Fibroblast of skin of back (primary cell): ENCODE measurements around the gene CALML3.

Source experiments
- DNase-seq: peaks from one replicate; pipeline ENCODE4 v3.0.0-alpha.2; 2013

Gene CALML3

DNA sequence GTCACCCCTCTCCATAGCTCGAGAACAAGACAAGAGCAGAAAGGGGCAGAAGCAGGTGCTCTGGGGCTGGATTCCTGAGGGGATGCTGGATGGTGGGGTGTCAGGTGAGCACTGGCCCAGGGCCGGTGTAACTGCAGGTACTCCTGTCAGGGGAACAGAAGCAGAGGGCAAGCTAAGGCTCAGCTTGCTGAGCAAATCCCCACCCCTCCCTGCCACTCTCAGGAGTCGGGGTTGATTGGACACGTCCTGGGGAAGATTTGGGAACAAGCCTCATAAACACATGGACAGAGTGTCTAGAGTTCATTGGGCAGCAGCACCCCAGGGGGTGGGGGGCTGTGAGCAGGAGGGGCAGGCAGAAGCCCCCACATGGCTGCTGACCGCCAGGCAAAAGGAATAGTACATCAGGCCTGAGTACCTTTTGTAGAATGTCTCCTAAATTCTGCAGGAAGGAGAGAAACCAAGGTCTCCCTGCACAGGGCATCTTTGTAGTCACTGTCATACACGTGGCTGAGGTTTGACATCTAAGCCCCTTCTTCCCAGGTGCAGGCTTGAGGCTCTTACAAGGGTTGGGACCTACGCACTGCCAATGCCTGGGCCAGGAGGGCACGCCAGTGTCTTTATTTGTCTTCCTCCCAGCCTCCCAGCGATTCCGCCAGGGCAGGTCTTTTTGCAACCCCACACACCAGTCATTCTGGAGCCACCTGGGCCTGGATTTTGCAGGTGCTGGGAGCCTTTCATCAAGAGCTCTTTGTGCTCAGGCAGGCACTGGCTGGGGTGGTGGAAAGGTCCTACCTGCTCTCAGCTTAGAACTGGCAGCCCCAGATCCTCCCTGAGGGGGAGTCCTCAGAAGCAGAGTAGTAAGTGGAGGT lies 2.8 kb downstream of the CALML3 start:
- no peak for DNase-seq

DNA sequence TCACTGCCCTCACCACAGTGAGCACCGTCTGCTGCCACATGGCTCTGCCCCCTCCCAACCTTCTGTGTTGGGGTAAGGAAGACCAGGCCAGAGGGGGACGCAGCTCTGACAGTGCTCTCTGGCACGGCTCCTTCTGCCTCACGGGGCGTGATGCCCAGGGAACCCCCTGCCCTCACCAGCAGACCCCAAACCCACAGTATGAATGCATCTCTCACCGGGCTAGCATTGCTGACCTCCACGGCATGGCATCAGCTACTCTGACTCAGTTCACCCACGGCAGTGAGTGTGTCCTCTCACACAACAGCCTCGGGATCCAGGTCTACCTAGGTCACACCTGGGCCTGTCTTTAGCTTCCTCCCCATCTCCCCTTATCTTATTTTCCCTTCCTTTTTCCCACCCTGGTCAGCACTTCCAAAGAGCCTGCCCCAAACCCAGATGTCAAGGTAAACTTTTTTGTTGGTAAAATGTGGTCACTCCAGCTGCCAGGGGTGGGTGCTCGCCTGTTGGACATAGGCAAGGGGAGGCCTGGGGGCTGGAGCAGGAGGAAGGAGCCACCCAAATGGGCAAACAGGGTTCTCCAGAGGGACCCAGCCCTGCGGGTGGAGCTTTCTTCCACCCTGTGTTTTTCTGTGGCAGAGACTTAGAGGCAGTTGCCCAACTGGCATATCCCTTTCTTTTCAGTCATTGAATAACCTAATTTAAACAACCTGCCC lies 4.4 kb downstream of the CALML3 start:
- no peak for DNase-seq

DNA sequence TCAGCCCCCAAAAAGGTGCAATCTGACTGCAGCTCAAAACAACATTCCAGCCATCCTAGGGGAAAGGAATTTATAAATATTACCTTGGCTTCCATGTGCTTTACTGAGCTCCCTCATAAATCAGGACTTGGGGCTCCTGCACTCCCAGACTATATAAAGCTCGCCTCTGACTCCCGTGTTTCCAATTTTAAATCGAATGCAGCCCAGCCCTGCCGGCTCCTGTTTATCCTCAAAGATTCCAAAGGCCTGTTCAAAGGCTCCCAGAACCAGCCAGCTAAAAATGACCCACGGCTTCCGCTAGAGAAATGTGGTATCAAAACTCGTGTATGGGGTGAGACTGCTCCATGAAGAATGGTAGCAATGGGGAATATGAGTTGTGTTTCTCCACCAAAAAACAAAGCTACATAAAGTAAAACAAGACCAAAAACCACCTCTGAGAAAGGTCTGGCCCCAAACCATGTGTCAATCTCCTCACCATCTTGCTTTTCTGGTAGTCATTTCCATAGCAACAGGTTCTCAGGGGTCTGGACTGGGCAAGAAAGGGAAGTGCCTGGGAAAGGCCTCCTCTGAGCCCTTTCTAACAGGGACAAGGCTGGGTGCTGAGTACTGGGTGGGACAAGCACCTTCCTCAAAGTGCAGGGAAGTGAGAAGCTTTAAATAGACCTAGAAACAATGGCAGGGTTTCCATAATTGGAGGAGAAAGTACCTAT lies 5.1 kb downstream of the CALML3 start:
- no peak for DNase-seq

DNA sequence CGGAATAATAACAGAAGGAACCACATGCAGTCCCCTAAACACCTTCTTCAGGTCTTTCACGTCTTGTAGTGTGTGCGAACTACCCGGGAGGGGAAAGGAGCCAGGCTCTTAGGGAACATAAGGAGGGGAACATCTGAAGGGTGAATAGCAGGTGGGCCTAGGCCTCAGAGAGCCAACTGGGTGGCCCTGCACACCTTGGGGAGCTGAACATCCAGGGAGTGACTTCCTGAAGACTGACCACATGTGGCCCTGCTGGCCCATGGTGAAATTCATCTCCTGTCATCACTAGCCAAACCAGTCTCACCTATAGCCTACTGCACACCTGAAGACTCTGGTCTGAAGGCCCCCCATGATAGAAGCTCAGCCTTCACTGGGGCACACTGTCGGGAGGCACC lies 5.6 kb downstream of the CALML3 start:
- no peak for DNase-seq

DNA sequence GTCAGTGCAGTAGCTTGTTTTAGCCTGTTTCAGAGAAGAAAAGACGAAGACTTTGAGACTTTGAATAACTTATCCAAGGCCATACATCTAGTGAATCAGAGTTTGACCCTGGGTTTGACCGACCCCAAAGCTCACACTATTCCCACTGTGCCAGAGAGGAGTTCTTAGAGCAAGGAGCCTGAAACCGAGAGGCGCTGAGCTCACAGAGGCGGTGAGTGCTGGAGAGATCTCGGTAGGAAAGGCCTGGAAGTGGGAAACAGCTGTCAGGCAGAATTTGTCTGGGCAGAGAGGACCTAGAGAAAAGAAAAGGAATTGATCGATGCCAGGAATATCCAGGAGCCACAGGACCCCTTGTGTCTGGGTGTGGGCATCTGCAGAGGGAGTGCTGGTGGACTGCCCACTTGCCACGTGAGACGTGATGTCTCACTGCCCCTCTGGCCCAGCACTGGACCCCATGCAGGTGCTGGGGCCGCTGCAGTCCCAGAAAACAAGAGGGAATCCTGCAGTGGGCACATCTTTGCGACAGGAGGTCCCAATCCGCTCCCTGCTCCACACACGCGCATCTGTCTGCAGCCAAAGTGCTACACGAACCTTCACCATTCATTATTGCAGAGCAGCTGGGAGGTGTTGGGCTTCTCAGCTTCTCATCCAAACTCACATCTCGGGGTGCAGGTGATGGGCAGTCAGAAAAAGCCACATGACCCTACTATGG lies 6.2 kb downstream of the CALML3 start:
- DNase-seq: no peak

DNA sequence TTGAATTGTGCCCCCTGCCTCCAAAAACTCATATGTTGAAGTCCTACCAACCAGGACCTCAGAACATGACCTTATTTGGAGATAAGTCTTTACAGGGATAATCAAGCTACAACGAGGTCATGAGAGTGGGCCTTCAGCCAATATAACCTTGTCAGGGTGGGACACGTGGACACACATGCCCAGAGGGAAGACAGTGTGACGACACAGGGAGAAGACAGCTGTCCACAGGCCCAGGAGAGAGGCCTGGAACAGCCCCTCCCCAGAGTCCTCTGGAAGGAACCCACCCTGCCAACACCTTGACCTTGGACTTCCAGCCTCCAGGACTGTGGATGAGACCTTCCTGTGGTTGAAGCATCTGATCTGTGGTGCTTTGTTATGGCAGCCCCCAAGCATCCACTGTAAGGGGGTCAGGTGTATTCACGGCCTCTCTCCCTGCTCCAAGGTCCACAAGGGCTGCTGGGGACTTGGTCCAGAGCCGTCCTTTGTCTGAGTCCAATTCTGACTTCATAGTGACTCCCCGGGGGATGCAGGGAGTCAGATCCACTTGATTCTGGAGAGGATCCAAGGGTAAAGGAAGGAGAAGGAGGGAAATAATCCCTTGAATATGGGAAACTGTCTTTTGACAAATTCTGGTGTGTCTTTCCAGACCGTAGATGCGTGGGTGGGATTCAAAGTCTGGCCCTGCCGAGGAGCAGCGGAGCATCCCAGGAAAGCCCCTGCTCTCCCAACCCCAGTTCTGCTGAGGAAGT lies 7.0 kb downstream of the CALML3 start:
- DNase-seq: no peak

DNA sequence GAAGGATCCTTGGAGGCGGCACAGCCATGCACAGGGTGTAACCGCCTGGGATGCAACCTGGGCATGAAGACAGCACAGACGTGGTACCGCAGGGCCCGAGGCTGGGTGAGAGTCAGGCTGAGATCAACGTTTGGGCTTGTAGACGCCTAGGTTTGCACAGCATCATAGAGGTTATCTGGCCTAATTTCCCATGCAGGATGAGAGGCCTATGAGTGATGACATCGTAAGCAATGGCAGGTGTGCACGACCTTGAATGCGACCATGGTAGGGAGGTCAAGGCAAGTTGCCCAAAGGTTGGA lies 7.5 kb downstream of the CALML3 start:
- DNase-seq: no peak

DNA sequence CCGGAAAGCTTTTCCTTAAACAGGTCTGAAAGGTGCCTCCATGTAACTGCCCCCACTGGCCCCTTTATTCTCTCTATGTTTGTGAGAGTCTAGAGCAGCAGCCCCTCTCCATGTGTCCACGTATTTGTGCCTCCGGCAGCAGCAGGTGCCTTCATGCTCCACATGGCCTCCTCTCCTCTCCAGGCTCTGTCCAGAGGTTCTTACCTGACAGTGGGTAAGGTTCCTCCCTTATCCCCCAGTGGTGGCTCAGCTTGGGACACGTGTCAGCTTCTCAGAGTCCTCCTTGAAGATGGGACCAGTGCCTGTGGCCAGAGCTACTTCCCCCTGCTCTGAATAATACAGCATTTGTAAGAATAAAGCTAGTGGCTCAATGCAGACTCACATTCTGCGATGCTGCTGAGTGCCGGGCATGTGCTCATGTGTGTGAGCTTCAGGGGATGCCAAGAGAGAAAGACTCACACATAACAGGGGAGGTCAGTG lies 7.9 kb downstream of the CALML3 start:
- DNase-seq: no peak

DNA sequence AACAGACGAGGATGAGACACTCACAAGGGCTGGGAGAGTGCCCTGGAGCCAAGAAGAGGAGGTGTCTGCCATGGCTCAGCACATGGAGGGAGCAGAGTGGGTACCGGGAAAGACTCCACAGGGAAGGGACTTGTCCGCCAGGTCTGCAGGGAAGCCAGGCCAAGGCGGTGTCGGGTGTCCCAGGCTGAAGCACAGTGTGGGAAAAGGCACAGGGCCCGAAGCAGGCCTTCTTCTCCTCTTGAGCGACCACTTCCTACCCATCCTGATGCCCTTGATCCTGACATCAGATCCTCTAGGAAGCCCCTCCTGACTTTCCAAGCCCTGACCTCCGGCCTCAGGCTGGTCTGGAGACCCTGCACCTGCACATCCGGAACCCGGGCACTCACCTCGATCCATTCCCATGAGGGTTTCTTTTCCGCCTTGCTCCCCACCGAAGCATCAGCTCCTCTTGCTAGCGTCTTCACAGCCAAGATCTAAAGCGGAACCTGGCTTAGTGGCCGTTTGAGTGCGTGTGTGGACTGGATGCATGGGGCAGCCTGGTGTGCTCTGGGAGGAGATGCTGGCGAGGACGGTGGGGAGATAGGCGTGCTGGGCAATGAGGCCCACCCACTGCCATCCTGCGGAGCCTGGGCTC lies 8.5 kb downstream of the CALML3 start:
- DNase-seq: no peak

DNA sequence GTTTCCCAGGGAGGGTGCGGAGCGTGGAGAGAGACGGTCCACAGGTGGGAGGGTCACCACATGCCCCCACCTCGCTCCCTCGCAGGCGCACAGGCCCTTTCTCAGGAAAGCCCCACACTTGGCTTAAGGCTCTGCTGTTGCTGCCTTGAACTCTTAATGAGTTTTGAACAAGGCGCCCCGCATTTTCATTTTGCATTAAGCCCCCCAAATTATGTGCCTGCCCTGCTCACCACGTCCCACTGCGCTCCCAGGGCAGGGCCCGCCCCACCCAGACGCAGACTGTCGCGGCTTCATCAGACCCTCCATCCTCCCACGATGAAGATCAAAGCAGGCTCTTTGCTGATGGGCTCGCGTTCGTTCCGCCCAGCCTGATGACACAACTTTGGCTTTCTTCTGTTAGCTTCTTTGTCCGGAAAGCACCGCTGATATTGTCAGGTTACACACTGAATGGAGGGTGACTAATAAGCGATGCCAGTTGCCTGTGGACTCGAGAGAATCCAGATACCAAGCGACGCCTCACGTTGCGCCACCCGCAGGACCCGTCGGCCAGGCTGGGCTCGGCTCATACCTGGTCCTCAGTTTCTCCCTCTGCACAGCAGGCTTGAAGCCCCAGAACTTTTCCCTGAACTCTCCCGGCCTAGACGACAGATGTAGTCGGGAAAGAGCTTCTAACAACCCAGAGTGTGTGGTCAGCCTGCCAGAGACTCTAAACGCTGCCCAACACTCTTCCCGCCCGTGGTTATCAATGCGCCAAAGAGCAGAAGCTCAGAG lies 9.5 kb downstream of the CALML3 start:
- no peak for DNase-seq

DNA sequence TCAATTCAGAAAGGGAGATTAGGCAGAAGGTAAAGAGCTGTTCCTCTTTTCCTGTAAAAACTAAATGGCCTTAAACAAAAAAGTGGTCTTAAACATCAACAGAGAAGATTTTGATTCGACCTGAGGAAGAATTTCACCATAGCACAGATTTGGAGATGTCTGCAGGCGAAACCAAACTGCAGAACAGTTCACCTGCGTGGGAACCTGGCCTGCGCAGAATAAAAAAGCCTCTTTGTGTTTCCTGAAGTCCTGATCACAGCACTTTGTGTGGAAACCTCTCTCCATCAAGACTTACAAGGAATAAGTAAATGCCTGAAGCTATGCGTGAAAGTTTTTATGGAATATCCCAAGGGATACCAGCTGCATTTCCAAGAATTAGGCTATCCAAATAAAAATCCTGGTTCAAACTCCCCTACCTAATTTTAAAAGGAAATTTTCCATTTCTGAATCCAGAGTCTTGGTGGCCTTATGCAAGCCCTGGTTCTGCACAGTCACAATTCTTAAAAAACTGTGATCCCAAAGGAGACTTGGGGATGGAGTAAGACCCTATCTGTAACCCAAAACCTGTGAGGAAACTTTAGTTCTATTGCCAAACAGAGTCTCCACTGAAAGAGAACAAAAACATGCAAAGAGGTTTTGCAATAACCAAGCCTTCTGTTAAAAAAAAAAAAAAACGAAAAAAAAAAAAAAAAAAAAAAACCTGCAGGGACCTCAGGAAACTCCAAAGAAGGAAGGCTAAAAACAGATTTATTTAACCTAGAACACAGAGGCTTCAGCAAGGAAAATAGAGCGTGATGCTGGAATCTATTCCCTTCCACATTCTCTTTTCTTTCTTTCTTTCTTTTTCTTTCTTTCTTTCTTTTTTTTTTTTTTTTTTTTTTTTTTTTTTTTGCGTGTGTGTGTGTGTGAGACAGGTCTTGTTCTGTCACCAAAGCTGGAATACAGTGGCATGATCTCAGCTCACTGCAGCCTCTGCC lies 10.4 kb downstream of the CALML3 start:
- DNase-seq: no peak

DNA sequence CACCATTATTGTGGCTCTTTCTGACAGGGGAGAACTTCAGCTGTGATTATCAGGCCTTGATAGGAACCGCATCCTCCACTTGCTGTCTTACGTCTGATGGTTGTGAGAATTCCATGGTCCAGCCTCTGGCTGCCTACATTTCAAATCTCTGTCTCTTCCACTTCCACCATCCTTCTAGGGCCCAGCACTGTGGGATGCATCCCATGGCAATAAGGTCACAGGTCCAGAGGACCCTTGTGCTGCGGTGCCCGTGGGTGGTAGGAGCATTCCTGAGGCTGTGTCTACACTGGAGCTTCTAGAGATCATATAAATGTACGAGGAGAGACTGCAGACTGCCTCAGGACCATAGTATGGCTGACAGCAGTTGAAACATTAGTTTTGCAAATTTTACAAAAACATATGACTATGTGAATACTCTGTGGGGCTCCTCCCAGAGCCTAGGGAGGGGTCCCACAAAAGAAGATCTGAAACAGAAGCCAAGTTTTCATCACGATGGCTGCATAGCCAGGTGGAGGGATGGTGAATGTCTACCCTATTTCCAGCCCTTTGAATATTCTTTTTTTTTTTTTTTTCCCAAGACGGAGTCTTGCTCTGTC lies 11.8 kb downstream of the CALML3 start:
- no peak for DNase-seq

DNA sequence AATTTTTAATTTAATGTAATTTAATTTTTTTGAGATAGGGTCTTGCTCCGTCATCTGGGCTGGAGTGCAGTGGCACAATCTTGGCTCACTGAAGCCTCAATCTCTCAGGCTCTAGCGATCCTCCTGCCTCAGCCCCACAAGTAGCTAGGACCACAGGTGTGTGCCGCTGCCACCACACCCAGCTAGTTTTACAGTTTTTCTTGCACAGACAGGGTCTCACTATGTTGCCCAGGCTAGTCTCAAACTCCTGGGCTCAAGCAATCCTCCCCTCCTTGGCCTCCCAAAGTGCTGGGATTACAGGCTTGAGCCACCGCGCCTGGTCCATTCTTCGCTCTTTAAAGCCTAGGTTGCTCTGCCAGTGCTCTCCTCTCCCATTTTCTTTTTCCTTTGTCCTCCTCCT lies 12.9 kb downstream of the CALML3 start:
- DNase-seq: no peak

DNA sequence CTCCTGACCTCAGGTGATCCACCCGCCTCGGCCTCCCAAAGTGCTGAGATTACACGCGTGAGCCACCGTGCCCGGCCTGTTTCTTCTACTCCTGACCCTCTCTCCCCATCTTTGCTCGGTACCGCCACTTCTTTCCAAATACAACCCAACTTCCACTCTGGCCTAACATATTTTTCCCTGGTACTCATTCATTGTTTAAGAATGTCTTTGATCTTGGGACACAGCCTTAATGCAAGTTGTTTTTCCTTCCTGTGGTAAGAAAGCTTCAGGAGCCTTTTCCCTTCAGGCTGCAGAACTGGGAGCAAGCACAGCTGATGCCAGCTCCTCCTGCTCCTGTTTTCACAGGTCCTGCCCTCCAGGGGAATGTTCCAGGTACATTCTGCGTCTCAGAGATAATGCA lies 13.7 kb downstream of the CALML3 start:
- DNase-seq: peak; percentile 58

DNA sequence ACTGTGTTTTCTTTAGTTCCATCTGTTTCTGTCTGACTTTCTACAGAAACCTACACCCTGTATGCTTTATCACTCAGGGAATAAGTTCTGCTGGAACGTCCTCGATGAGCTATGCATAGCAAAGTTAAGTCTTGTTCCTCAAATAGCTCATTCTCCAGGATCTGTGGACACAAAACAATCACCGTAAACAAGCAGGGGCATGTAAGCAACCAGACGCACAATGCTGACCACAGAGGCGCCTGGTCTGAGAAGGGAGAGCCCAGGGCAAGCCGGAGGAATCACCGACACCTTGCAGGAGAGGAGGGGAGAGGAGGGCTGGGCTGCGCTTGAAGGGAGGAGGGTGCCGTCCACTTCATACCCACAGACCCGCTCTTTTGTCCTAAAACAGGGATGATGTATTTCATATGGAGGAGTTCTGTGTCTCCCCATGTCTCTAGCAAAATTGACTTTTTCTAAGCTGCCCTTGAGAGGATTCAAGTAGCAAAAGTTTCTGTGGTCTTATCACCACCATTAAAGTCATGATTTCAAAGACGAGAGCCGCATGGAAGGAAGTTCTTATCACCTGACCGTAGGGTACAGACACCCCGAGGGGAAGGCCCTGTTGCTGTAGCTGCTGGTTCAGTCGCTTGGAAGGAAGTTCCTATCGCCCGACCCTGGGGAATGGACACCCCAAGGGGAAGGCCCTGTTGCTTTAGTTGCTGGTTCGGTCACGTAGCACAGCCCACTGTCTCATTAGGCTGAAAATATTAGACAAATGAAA lies 14.3 kb downstream of the CALML3 start:
- no peak for DNase-seq

DNA sequence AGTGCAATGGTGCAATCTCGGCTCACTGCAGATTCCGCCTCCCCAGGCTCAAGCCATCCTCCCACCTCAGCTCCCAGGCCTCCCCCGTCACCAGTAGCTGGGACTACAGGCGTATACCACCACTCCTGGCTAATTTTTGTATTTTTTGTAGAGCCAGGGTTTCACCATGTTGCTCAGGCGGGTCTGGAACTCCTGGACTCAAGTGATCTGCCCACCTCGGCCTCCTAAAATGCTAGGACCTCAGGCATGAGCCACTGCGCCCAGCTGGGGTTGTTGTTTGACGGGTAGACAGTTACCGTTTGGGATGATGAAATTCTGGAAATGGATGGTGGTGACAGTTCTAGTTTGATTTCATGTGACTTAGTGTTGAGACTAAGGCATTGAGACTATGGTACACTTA lies 15.3 kb downstream of the CALML3 start:
- no peak for DNase-seq

DNA sequence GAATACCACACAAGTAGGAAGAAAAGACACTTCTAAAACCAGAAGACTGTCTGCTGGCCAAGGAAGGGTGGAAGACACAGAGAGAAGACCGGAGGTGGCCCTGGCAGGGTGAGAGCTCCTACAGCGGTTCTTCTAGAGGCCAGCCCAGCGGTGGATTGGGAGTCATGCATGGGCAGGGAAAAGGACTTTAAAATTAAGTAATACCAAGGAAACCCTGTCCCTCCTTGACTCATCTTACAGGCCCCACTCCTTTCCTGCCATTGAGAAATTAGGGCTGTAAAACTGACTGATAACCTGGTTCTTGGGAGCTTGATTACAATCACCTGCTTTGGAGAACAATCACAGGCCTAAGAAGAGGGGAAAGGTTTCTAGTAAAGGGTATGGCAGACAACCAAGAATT lies 16.1 kb downstream of the CALML3 start:
- DNase-seq: no peak

DNA sequence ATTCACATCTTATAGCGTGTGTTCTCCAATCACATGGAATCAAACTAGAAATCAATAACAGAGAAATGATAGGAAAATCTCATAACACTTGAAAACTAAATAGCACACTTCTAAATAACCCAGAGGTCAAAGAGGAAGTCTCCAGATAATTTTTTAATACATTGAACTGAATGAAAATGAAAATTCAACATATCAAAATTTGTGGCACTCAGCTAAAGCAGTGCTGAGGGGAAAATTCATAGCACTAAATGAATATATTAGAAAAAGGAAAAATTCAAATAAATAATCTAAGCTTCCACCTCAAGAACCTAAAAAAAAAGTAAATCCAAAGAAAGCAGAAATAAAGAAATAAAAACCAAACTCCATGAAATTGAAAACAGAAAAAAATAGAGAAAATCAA lies 17.3 kb downstream of the CALML3 start:
- DNase-seq: no peak
